Endothelial cell of umbilical vein (primary cell): ENCODE results near the gene PRTN3. TPM values are rescaled to one million over a fixed set of nuclear protein-coding genes. Genes with fewer than 3 reads are reported as not detected.

ENCODE experiments used
- BruUV-seq: library from RNA; stranded (reverse); fragments of 400-500 nt; replicated peaks from 2 replicates; lab custom pipeline; 2021; lab: Mats Ljungman, UMichigan
- CTCF ChIA-PET: fragments of 300-600, 350-600 bp; sonication (Branson Sonifier 250); formaldehyde crosslinking; loops from one replicate; lab custom pipeline; 2021; ENCODE audit warnings: antibody characterized with exemption, inconsistent platforms; lab: Charles Lee
- POLR2A ChIA-PET: fragments of 300-600, 350-600 bp; sonication (Branson Sonifier 250); formaldehyde crosslinking; loops from one replicate; lab custom pipeline; 2021; ENCODE audit warnings: antibody characterized with exemption, inconsistent platforms; lab: Charles Lee
- DNase-seq: peaks from one replicate; pipeline ENCODE4 v3.0.0-alpha.2; 2011; ENCODE audit warnings: low read depth, low spot score
- FAIRE-seq: peaks from 2 replicates; lab custom pipeline; 2011; peaks lifted over from hg19 to GRCh38; lab: Jason Lieb, UNC
- H2AFZ ChIP-seq: 2 replicates; pipeline ENCODE4 v1.6.0; 2012; ENCODE audit warnings: low read depth, low read length, control low read depth, inconsistent platforms
- H3K27ac ChIP-seq: 2 replicates; pipeline ENCODE4 v1.5.1; 2011; ENCODE audit warnings: low read depth, mild to moderate bottlenecking, control low read depth, low read length, moderate library complexity; ENCODE audit not compliant: insufficient read depth
- H3K27me3 ChIP-seq, 2 experiments: 2 replicates each; pipeline versions ENCODE4 v1.6.0 to v1.6.1; 2011; ENCODE audit warnings: low read length in 2 of 2, mixed read lengths in 1 of 2; ENCODE audit not compliant: control insufficient read depth in 2 of 2, insufficient read depth in 2 of 2
- H3K36me3 ChIP-seq, 2 experiments: 2 replicates in 1 of 2; 3 replicates in 1 of 2; pipeline ENCODE4 v1.5.1; 2011; ENCODE audit warnings: low read length in 2 of 2, mild to moderate bottlenecking in 1 of 2, moderate library complexity in 1 of 2; ENCODE audit not compliant: control insufficient read depth in 2 of 2, insufficient read depth in 2 of 2; ENCODE audit errors: extremely low read depth in 1 of 2
- H3K4me1 ChIP-seq: 3 replicates; pipeline ENCODE4 v1.5.1; 2011; ENCODE audit warnings: mild to moderate bottlenecking, low read length; ENCODE audit not compliant: control insufficient read depth, insufficient read depth; ENCODE audit errors: extremely low read depth
- H3K4me2 ChIP-seq: 2 replicates; pipeline ENCODE4 v1.6.1; 2011; ENCODE audit warnings: low read length, control low read depth, mixed read lengths; ENCODE audit not compliant: insufficient read depth
- H3K4me3 ChIP-seq, 3 experiments: fragments of 200-600 bp in 1 of 3; sonication (generic), shearing (Covaris generic) in 1 of 3; replicated peaks in 1 of 3; 2 replicates each; pipeline ENCODE4 v1.5.1; 2011 to 2016; ENCODE audit warnings: control low read depth in 3 of 3, low read length in 3 of 3, mild to moderate bottlenecking in 2 of 3, inconsistent platforms in 1 of 3, low read depth in 1 of 3, moderate library complexity in 1 of 3; ENCODE audit not compliant: insufficient read depth in 1 of 3
- H3K79me2 ChIP-seq: 2 replicates; pipeline ENCODE4 v1.6.0; 2012; ENCODE audit warnings: low read length, inconsistent platforms; ENCODE audit not compliant: control insufficient read depth, insufficient read depth
- H3K9ac ChIP-seq: replicated peaks from 2 replicates; pipeline ENCODE3; 2011; ENCODE audit warnings: low read length, control low read depth; ENCODE audit not compliant: insufficient read depth; ENCODE audit errors: extremely low read depth
- H3K9me1 ChIP-seq: replicated peaks from 3 replicates; pipeline ENCODE4 v1.6.0; 2011; ENCODE audit warnings: mild to moderate bottlenecking, low read length; ENCODE audit not compliant: control insufficient read depth, insufficient read depth; ENCODE audit errors: extremely low read depth
- H3K9me3 ChIP-seq: replicated peaks from 2 replicates; pipeline ENCODE4 v1.5.1; 2012; ENCODE audit warnings: low read length, inconsistent platforms; ENCODE audit not compliant: control insufficient read depth, insufficient read depth
- H4K20me1 ChIP-seq: replicated peaks from 2 replicates; pipeline ENCODE3; 2011; ENCODE audit warnings: mild to moderate bottlenecking, low read length; ENCODE audit not compliant: control insufficient read depth, insufficient read depth; ENCODE audit errors: extremely low read depth
- EZH2 ChIP-seq: IDR thresholded peaks from 2 replicates; pipeline ENCODE4 v1.6.1; 2012; ENCODE audit warnings: borderline replicate concordance, low read depth, mild to moderate bottlenecking, moderate library complexity, low read length, inconsistent platforms; ENCODE audit not compliant: severe bottlenecking
- FOS ChIP-seq: IDR thresholded peaks from 2 replicates; pipeline ENCODE4 v1.6.1; 2011; ENCODE audit warnings: mild to moderate bottlenecking, low read length, moderate library complexity, borderline replicate concordance; ENCODE audit not compliant: insufficient read depth
- GATA2 ChIP-seq: IDR thresholded peaks from 2 replicates; pipeline ENCODE4 v1.7.0; 2011; ENCODE audit warnings: low read depth, mild to moderate bottlenecking, moderate library complexity, mixed read lengths, low read length; ENCODE audit not compliant: insufficient read length, insufficient read depth
- JUN ChIP-seq: IDR thresholded peaks from 2 replicates; pipeline ENCODE4 v1.6.1; 2011; ENCODE audit warnings: borderline replicate concordance, low read depth; ENCODE audit not compliant: insufficient read length, insufficient read depth
- MYC ChIP-seq: IDR thresholded peaks from one replicate; pipeline ENCODE4 v1.6.1; 2011; ENCODE audit warnings: mild to moderate bottlenecking, low read depth, low read length
- POLR2A ChIP-seq: IDR thresholded peaks from 2 replicates; pipeline ENCODE4 v1.6.1; 2012; ENCODE audit warnings: low read depth, mild to moderate bottlenecking, control low read depth, low read length
- POLR2AphosphoS5 ChIP-seq: IDR thresholded peaks from 2 replicates; pipeline ENCODE4 v1.6.1; 2012; ENCODE audit warnings: low read depth, mild to moderate bottlenecking, control low read depth, low read length, moderate library complexity; ENCODE audit not compliant: insufficient read depth
- dilution Hi-C: fragments of 300-500 bp; cut with MboI; formaldehyde crosslinking; loops from one replicate; pipeline ENCODE4 v1.15.0; 2019; ENCODE audit warnings: low sequenced_read_pairs; ENCODE audit not compliant: extremely low pct_ligation_motif_present
- intact Hi-C: fragments of 100-400 bp; cut with micrococcal nuclease; formaldehyde crosslinking; loops from one replicate; pipeline ENCODE4 v1.10.0; 2022
- polyA plus RNA-seq, 4 experiments: library from polyadenylated mRNA; depleted of rRNA in 3 of 4; stranded (reverse) in 3 of 4; unstranded in 1 of 4; fragments of >200 nt; gene quantifications; 2 replicates each; pipeline versions ENCODE4 v1.2.1 to v1.2.3, GENCODE V29; 2011 to 2012; ENCODE audit warnings: missing spikeins in 1 of 4
- total RNA-seq: library from RNA; stranded (reverse); gene quantifications from 2 replicates; pipeline ENCODE4 v1.2.3, GENCODE V29; 2021
- TF ChIP-seq, protein P1 (sequence below), 2 donors: IDR thresholded peaks; 1 replicate in 1 of 2; 2 replicates in 1 of 2; pipeline ENCODE4 v1.5.1; 2011; ENCODE audit warnings: low read length in 2 of 2, mild to moderate bottlenecking in 2 of 2, moderate library complexity in 2 of 2, control low read depth in 1 of 2, inconsistent platforms in 1 of 2, low read depth in 1 of 2; ENCODE audit not compliant: insufficient read depth in 1 of 2; ENCODE audit errors: extremely low read depth in 1 of 2
- TF ChIP-seq, protein P2 (sequence below): IDR thresholded peaks from 2 replicates; pipeline ENCODE4 v1.6.1; 2011; ENCODE audit not compliant: insufficient read depth, insufficient read length

The PRTN3 gene
- total and polyA plus RNA-seq, 2 donors (not counting 3 experiments of a cell fraction or from before 2014, with no cell fraction given), result not detected

DNA sequence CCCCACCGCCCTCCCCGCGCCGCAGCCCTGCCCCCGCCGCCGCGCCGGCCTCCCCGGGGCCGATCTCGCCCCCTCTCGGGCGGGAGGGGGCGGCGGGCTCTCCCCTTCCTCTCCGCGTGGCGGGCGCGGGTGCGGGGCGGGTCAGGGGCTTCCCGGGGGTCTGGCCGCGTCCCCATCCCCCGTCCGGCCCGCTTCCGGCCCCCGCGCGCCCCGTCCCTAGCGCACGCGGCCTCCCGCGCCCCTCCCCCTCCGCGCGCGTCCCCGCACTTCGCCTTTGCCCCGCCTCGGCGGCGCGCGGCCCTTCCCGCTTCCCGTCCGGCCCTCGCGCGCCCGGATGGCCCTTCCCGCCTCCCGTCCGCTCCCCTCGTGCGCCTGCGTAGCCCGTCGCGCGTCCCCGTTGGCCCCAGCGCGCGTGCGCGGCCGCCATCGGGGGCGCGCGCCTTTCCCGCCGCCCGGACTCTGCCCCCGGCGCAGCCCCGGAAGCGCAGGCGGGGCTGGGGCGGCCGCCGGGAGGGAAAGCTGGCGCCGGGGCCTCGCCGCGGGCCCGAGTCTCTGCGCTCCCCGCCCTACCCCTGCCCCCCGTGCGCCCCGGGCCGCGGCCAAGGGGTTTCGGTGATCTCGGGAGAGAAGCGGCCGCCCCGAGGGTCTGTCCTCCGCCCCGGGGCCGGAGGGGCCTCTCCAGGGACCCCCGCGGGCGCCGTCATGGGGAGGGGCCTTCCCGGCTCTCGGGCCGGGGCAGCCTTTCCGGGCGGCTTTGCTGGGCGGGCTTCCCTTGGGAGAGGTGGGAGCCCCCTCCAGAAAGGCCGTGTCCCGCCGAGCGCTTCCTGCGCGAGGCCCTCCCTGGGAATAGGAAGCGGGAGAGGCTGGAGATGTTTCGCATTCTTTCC is 43.0 kb upstream of the PRTN3 start:
- DNase-seq (peak; percentile 80), FAIRE-seq (no peak)
- Histone ChIP-seq H3K36me3 (peaks cover 14 to 16% of the 10 kb centered on the region in 2 experiments), H3K9me3 (no peaks in the 10 kb centered on the region), H3K79me2 (peaks cover 50% of the 10 kb centered on the region), H3K4me1 (peaks cover 38% of the 10 kb centered on the region), H3K4me2 (peak overlapping the region; percentile 86), H3K4me3 (peak overlapping the region; percentile 84 to 93 (median 87)), H2AFZ (no peak overlapping the region), H4K20me1 (no peaks in the 10 kb centered on the region), H3K9ac (peak overlapping the region; percentile 92), H3K27ac (peak overlapping the region; percentile 73), H3K9me1 (no peaks in the 10 kb centered on the region), H3K27me3 (no peaks in the 10 kb centered on the region)
- TF ChIP-seq POLR2A, result peak; percentile 15
- no peak for TF ChIP-seq FOS
- TF ChIP-seq, protein P1, sequence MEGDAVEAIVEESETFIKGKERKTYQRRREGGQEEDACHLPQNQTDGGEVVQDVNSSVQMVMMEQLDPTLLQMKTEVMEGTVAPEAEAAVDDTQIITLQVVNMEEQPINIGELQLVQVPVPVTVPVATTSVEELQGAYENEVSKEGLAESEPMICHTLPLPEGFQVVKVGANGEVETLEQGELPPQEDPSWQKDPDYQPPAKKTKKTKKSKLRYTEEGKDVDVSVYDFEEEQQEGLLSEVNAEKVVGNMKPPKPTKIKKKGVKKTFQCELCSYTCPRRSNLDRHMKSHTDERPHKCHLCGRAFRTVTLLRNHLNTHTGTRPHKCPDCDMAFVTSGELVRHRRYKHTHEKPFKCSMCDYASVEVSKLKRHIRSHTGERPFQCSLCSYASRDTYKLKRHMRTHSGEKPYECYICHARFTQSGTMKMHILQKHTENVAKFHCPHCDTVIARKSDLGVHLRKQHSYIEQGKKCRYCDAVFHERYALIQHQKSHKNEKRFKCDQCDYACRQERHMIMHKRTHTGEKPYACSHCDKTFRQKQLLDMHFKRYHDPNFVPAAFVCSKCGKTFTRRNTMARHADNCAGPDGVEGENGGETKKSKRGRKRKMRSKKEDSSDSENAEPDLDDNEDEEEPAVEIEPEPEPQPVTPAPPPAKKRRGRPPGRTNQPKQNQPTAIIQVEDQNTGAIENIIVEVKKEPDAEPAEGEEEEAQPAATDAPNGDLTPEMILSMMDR (IDR thresholded peaks at IDR 0.05; ENCODE audit: extremely low read depth in 1 of 2, insufficient read depth in 1 of 2, low read depth in 1 of 2, low read length in 2 of 2), result no peak
- no peak for TF ChIP-seq JUN
- TF ChIP-seq GATA2, result no peak
- TF ChIP-seq, protein P2, sequence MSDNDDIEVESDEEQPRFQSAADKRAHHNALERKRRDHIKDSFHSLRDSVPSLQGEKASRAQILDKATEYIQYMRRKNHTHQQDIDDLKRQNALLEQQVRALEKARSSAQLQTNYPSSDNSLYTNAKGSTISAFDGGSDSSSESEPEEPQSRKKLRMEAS, result no peak
- peak; percentile 79 for TF ChIP-seq MYC
- no peak for TF ChIP-seq EZH2
- TF ChIP-seq POLR2AphosphoS5, result no peak
- dilution Hi-C loops, result no loop called here
- intact Hi-C loops, result loop anchor here (1.0 to 10.0 kb wide), 4 partner anchors 8 to 447 kb away; partner anchors contain the start of genes ATP5F1D and MIDN
- BruUV-seq, result no TSS peak
- ChIA-PET CTCF (interaction anchor here (1.0 to 2.0 kb wide), 4 partner anchors 9 to 27 kb away, joined by 3 to 17 read pairs (median 4); no protein-coding TSS in a partner anchor), POLR2A (interaction anchor here (0.5 to 1.3 kb wide), 2 partner anchors 11 to 14 kb away, joined by 4 to 5 read pairs; no protein-coding TSS in a partner anchor)
